Neural cell (in vitro differentiated cells): Measurements from ENCODE around the gene HMCN2. TPM values are rescaled to one million over a fixed set of nuclear protein-coding genes. Genes with fewer than 3 reads are reported as not detected.

Experiments used
- H2AFZ ChIP-seq: fragments of 200-600, 300-800 bp; sonication (generic), shearing (Covaris generic); 2 replicates; pipeline ENCODE4 v1.6.0; 2014; ENCODE audit warnings: low read depth, mild to moderate bottlenecking, antibody characterized with exemption, low read length, moderate library complexity
- H3F3A ChIP-seq: fragments of 200-600 bp; shearing (Covaris generic); 2 replicates; pipeline ENCODE4 v1.6.1; 2016; ENCODE audit warnings: mild to moderate bottlenecking, moderate library complexity, mixed read lengths, antibody characterized with exemption, low read length; ENCODE audit not compliant: insufficient read depth, poor library complexity, severe bottlenecking
- H3K27ac ChIP-seq: fragments of 200-600, 300-800 bp; sonication (generic), shearing (Covaris generic); 2 replicates; pipeline ENCODE4 v1.5.1; 2014; ENCODE audit warnings: mild to moderate bottlenecking, low read length, moderate library complexity
- H3K27me3 ChIP-seq: fragments of 300-800, 200-600 bp; sonication (generic), shearing (Covaris generic); 2 replicates; pipeline ENCODE4 v1.6.0; 2014; ENCODE audit warnings: mild to moderate bottlenecking, low read depth, low read length, moderate library complexity; ENCODE audit not compliant: insufficient read depth
- H3K36me3 ChIP-seq: fragments of 300-800, 200-600 bp; sonication (generic), shearing (Covaris generic); 2 replicates; pipeline ENCODE4 v1.5.1; 2014; ENCODE audit warnings: mild to moderate bottlenecking, antibody characterized with exemption, low read length, moderate library complexity; ENCODE audit not compliant: insufficient read depth
- H3K4me2 ChIP-seq: fragments of 300-800, 200-600 bp; sonication (generic), shearing (Covaris generic); 2 replicates; pipeline ENCODE4 v1.6.0; 2014; ENCODE audit warnings: mild to moderate bottlenecking, low read length
- H3K4me3 ChIP-seq: fragments of 300-800, 200-600 bp; sonication (generic), shearing (Covaris generic); 2 replicates; pipeline ENCODE4 v1.5.1; 2014; ENCODE audit warnings: mild to moderate bottlenecking, low read length, moderate library complexity
- H3K79me2 ChIP-seq: fragments of 200-600 bp; shearing (Covaris generic); replicated peaks from 2 replicates; pipeline ENCODE4 v1.6.0; 2014; ENCODE audit warnings: mild to moderate bottlenecking, low read length, moderate library complexity; ENCODE audit not compliant: insufficient read depth
- H3K9ac ChIP-seq: fragments of 300-800, 200-600 bp; sonication (generic), shearing (Covaris generic); 2 replicates; pipeline ENCODE4 v1.6.1; 2016; ENCODE audit warnings: mild to moderate bottlenecking, low read length, mixed read lengths
- H3K9me2 ChIP-seq: fragments of 200-600 bp; shearing (Covaris generic); 2 replicates; pipeline ENCODE4 v1.6.1; 2016; ENCODE audit warnings: mild to moderate bottlenecking, low read length, mixed read lengths; ENCODE audit not compliant: insufficient read depth
- H3K9me3 ChIP-seq: fragments of 200-600, 300-800 bp; sonication (generic), shearing (Covaris generic); 2 replicates; pipeline ENCODE4 v1.6.1; 2016; ENCODE audit warnings: mild to moderate bottlenecking, mixed run types, low read length, moderate library complexity, mixed read lengths
- H4K20me1 ChIP-seq: fragments of 200-600 bp; shearing (Covaris generic); 2 replicates; pipeline ENCODE4 v1.6.1; 2016; ENCODE audit warnings: mild to moderate bottlenecking, mixed run types; ENCODE audit not compliant: insufficient read depth
- EP300 ChIP-seq: fragments of 450-650 bp; conservative IDR thresholded peaks from 2 replicates; pipeline ENCODE4 v1.6.1; 2014; ENCODE audit warnings: antibody characterized with exemption, mild to moderate bottlenecking, moderate library complexity; ENCODE audit not compliant: poor library complexity, severe bottlenecking
- EZH2 ChIP-seq: fragments of 200-600, 300-800 bp; shearing (Covaris generic), sonication (generic); IDR thresholded peaks from 2 replicates; pipeline ENCODE4 v1.6.1; 2014; ENCODE audit warnings: antibody characterized with exemption, low read length, borderline replicate concordance, mild to moderate bottlenecking; ENCODE audit not compliant: insufficient read depth, poor library complexity, severe bottlenecking
- MXI1 ChIP-seq: fragments of 450-650 bp; conservative IDR thresholded peaks from 2 replicates; pipeline ENCODE4 v1.6.1; 2014; ENCODE audit warnings: antibody characterized with exemption, mild to moderate bottlenecking; ENCODE audit not compliant: poor library complexity, severe bottlenecking
- POLR2AphosphoS5 ChIP-seq: IDR thresholded peaks from 2 replicates; pipeline ENCODE4 v1.6.1; 2012
- RAD21 ChIP-seq: fragments of 450-650 bp; conservative IDR thresholded peaks from 2 replicates; pipeline ENCODE4 v1.6.1; 2014; ENCODE audit warnings: antibody characterized with exemption, mild to moderate bottlenecking, moderate library complexity
- SMC3 ChIP-seq: fragments of 450-650 bp; conservative IDR thresholded peaks from 2 replicates; pipeline ENCODE4 v1.6.1; 2014; ENCODE audit warnings: antibody characterized with exemption, mild to moderate bottlenecking, moderate library complexity; ENCODE audit not compliant: poor library complexity
- TAF1 ChIP-seq: IDR thresholded peaks from 2 replicates; pipeline ENCODE4 v1.6.1; 2012; ENCODE audit warnings: low read depth
- polyA plus RNA-seq: library from polyadenylated mRNA; depleted of rRNA; stranded (reverse); fragments of >200 nt; gene quantifications from 2 replicates; pipeline ENCODE4 v1.2.3, GENCODE V29; 2014
- TF ChIP-seq, protein P1 (sequence below): fragments of 450-650 bp; IDR thresholded peaks from 2 replicates; pipeline ENCODE4 v1.5.1; 2014; ENCODE audit warnings: antibody characterized with exemption, mild to moderate bottlenecking, moderate library complexity; ENCODE audit not compliant: poor library complexity, severe bottlenecking
- TF ChIP-seq, protein P2 (sequence below): IDR thresholded peaks from 2 replicates; pipeline ENCODE4 v1.6.1; 2012; ENCODE audit warnings: borderline replicate concordance

HMCN2 gene
- polyA plus RNA-seq, 1 donor from 2014 or later = 1.7 TPM

DNA sequence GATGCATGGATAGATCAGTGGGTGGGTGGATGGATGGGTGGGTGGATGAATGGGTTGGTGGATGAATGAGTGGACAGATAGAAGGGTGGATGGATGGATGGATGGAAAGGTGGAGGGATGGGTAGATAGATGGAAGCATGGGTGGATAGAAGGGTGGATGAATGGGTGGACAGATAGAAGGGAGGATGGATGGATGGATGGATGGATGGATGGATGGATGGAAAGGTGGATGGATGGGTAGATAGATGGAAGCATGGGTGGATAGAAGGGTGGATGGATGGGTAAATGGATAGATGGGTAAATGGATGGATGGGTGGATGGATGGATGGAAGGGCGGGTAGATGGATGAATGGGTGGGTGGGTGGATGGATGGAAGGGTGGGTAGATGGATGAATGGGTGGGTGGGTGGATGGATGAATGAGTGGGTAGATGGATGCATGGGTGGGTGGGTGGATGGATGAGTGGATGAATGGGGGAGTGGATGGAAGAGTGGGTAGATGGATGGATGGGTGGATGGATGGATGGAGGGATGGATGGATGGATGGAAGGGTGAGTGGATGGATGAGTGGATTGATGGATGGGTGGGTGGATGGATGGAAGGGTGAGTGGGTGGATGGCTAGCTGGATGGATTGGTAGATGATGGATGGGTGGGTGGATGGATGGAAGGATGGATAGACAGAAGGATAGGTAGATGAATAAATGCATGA lies 91.5 kb downstream of the HMCN2 start:
- no peaks in the 10 kb centered on the region for H4K20me1 ChIP-seq
- H3K9ac ChIP-seq = no peak overlapping the region
- no peak overlapping the region for H2AFZ ChIP-seq
- no peaks in the 10 kb centered on the region for H3K9me2 ChIP-seq
- H3K9me3 ChIP-seq = no peaks in the 10 kb centered on the region
- H3K27ac ChIP-seq = no peak overlapping the region
- H3K4me2 ChIP-seq = no peak overlapping the region
- H3K4me3 ChIP-seq = no peak overlapping the region
- H3K36me3 ChIP-seq = no peaks in the 10 kb centered on the region
- H3K79me2 ChIP-seq = no peaks in the 10 kb centered on the region
- TF ChIP-seq EP300 = no peak
- no peak for TF ChIP-seq EZH2
- TF ChIP-seq MXI1 = no peak
- TF ChIP-seq SMC3 = no peak
- TF ChIP-seq, protein P1, sequence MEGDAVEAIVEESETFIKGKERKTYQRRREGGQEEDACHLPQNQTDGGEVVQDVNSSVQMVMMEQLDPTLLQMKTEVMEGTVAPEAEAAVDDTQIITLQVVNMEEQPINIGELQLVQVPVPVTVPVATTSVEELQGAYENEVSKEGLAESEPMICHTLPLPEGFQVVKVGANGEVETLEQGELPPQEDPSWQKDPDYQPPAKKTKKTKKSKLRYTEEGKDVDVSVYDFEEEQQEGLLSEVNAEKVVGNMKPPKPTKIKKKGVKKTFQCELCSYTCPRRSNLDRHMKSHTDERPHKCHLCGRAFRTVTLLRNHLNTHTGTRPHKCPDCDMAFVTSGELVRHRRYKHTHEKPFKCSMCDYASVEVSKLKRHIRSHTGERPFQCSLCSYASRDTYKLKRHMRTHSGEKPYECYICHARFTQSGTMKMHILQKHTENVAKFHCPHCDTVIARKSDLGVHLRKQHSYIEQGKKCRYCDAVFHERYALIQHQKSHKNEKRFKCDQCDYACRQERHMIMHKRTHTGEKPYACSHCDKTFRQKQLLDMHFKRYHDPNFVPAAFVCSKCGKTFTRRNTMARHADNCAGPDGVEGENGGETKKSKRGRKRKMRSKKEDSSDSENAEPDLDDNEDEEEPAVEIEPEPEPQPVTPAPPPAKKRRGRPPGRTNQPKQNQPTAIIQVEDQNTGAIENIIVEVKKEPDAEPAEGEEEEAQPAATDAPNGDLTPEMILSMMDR = no peak
- no peak for TF ChIP-seq RAD21
- TF ChIP-seq TAF1 = no peak
- no peak for TF ChIP-seq POLR2AphosphoS5
- H3K27me3 ChIP-seq = no peaks in the 10 kb centered on the region
- H3F3A ChIP-seq = no peaks in the 10 kb centered on the region

DNA sequence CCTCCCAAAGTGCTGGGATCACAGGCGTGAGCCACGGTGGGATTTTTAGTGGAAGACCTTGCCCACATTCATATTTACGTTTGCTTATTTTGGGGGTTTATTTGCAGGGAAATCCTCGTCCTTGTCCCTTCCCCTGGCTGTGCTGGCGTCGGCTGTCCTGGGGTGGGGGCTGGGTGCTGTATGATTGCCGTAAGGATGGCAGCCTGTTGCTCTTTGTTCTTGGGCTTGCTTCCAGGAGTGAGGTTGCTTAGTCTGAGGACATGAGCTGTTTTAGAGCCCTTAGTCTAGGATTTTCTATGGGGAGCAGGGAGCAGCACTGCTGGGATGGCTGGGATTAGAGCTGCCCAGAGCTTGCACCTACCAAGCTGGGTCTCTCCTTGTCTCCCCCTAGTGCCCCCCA lies 93.4 kb downstream of the HMCN2 start:
- Histone ChIP-seq H3K4me2 (no peak overlapping the region), H3K79me2 (no peaks in the 10 kb centered on the region), H3F3A (no peaks in the 10 kb centered on the region), H2AFZ (no peak overlapping the region), H3K4me3 (no peak overlapping the region), H4K20me1 (no peaks in the 10 kb centered on the region), H3K9ac (no peak overlapping the region), H3K27me3 (no peaks in the 10 kb centered on the region), H3K36me3 (no peaks in the 10 kb centered on the region), H3K9me2 (no peaks in the 10 kb centered on the region), H3K27ac (no peak overlapping the region), H3K9me3 (no peaks in the 10 kb centered on the region)
- no peak for TF ChIP-seq MXI1

DNA sequence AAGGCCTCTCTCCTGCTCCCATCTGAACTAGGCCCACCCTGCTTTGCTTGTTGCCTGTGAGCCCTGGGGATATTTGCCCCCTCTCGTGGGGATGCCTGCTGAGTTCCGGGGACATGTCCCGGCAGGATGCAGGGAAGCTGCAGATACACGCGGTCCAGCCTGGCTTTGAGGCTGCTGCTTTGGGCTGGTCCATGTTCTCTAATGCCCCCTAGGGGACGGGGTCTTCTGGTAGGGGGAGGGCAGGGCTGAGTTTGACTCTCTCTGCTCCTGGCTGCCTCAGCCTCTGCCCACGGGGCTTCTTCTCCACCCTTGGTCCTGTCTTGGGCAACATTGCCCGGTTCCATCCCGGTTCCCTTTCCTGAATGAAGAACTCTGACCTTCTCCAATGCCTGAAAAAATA lies 94.3 kb downstream of the HMCN2 start:
- H3K9ac ChIP-seq = no peak overlapping the region
- no peaks in the 10 kb centered on the region for H3K9me2 ChIP-seq
- no peaks in the 10 kb centered on the region for H3K36me3 ChIP-seq
- H3K27me3 ChIP-seq = no peaks in the 10 kb centered on the region
- no peak overlapping the region for H3K4me2 ChIP-seq
- no peaks in the 10 kb centered on the region for H3F3A ChIP-seq
- H4K20me1 ChIP-seq = no peaks in the 10 kb centered on the region
- no peak overlapping the region for H3K27ac ChIP-seq
- TF ChIP-seq POLR2AphosphoS5 = no peak
- no peak for TF ChIP-seq SMC3
- TF ChIP-seq EP300 = no peak
- TF ChIP-seq RAD21 = no peak
- TF ChIP-seq, protein P2, sequence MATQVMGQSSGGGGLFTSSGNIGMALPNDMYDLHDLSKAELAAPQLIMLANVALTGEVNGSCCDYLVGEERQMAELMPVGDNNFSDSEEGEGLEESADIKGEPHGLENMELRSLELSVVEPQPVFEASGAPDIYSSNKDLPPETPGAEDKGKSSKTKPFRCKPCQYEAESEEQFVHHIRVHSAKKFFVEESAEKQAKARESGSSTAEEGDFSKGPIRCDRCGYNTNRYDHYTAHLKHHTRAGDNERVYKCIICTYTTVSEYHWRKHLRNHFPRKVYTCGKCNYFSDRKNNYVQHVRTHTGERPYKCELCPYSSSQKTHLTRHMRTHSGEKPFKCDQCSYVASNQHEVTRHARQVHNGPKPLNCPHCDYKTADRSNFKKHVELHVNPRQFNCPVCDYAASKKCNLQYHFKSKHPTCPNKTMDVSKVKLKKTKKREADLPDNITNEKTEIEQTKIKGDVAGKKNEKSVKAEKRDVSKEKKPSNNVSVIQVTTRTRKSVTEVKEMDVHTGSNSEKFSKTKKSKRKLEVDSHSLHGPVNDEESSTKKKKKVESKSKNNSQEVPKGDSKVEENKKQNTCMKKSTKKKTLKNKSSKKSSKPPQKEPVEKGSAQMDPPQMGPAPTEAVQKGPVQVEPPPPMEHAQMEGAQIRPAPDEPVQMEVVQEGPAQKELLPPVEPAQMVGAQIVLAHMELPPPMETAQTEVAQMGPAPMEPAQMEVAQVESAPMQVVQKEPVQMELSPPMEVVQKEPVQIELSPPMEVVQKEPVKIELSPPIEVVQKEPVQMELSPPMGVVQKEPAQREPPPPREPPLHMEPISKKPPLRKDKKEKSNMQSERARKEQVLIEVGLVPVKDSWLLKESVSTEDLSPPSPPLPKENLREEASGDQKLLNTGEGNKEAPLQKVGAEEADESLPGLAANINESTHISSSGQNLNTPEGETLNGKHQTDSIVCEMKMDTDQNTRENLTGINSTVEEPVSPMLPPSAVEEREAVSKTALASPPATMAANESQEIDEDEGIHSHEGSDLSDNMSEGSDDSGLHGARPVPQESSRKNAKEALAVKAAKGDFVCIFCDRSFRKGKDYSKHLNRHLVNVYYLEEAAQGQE = no peak
- no peak for TF ChIP-seq EZH2
- TF ChIP-seq, protein P1 = no peak
- TF ChIP-seq MXI1 = no peak
- no peak for TF ChIP-seq TAF1
- no peak overlapping the region for H2AFZ ChIP-seq
- H3K9me3 ChIP-seq = no peaks in the 10 kb centered on the region
- no peak overlapping the region for H3K4me3 ChIP-seq
- no peaks in the 10 kb centered on the region for H3K79me2 ChIP-seq
